Measurements from ENCODE around the gene ERLEC1. TPM values are rescaled to one million over a fixed set of nuclear protein-coding genes. Genes with fewer than 3 reads are reported as not detected.

Gene ERLEC1
- total and polyA plus RNA-seq, 2 donors = 32.8 to 34.4 TPM

Other genes with a start within 250 kb of the ERLEC1 start
- gene CHAC2, start 19.2 kb upstream of the ERLEC1 start, total RNA-seq = 8.1 TPM
- 3.7 TPM for gene CHAC2, start 19.2 kb upstream of the ERLEC1 start, polyA plus RNA-seq
- gene ASB3, start 91 bp upstream of the ERLEC1 start, total RNA-seq = 31.8 TPM
- 25.1 TPM for gene ASB3, start 91 bp upstream of the ERLEC1 start, polyA plus RNA-seq
- gene GPR75, start 72.9 kb downstream of the ERLEC1 start, total RNA-seq = 0.57 TPM
- gene GPR75, start 72.9 kb downstream of the ERLEC1 start, polyA plus RNA-seq = 0.50 TPM
- 33.3 TPM for gene PSME4, start 183.9 kb downstream of the ERLEC1 start, total RNA-seq
- 40.9 TPM for gene PSME4, start 183.9 kb downstream of the ERLEC1 start, polyA plus RNA-seq

Data from thymus (tissue), 2 donors.